ENCODE measurements around the gene CIAO2A. TPM values are rescaled to one million over a fixed set of nuclear protein-coding genes. Genes with fewer than 3 reads are reported as not detected.

Gene CIAO2A
- 100 to 1,000 TPM in 1 of 4 donors, 10 to 100 TPM in 3; 40.3 to 162 (median 55.5) TPM for total RNA-seq

DNA sequence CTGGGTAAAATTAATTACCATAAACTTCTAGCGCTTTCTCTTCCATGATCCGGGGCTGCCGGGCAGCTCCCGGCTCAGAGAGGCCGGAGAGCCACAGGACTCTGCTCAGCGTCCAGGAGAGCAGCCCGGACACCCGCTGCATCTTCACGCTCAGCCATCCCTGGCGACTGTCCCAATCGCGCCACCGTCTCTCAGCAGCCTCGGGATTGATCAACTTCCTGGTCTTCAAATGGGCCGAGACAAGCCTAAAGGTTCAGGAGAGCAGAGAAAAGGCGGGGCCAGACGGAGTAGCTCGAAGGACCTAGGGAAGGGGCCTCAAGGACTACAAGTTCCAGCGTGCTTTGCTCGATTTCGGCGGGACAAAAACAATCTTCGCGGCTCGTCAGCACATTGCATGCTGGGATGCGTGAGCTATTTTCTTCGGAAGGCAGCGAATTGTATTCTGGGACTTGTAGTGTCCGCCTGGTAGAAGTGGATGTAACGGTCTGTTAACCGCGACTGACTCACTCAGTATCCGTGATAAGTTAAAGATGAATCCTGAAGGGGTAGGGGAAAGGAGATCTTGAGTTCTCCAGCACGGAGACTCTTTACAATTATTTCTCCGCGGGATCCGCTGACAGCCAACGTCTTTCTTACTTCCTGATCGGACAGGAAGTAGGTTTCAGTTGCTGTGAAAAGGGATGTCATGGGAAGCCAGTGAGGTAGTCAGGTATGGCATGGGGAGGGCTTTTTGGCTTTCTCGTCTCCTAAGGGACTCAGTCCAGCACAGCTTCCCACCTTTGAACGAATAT lies at the start of gene CIAO2A:
TSS of gene CIAO2A (minus strand) at position 212 of the 791 bp plus-strand sequence. CDS start at position 142, 70 bp downstream.
- TF ChIP-seq, protein P1, sequence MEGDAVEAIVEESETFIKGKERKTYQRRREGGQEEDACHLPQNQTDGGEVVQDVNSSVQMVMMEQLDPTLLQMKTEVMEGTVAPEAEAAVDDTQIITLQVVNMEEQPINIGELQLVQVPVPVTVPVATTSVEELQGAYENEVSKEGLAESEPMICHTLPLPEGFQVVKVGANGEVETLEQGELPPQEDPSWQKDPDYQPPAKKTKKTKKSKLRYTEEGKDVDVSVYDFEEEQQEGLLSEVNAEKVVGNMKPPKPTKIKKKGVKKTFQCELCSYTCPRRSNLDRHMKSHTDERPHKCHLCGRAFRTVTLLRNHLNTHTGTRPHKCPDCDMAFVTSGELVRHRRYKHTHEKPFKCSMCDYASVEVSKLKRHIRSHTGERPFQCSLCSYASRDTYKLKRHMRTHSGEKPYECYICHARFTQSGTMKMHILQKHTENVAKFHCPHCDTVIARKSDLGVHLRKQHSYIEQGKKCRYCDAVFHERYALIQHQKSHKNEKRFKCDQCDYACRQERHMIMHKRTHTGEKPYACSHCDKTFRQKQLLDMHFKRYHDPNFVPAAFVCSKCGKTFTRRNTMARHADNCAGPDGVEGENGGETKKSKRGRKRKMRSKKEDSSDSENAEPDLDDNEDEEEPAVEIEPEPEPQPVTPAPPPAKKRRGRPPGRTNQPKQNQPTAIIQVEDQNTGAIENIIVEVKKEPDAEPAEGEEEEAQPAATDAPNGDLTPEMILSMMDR (IDR thresholded peaks at IDR 0.05; ENCODE audit: low read depth) = no peak

DNA sequence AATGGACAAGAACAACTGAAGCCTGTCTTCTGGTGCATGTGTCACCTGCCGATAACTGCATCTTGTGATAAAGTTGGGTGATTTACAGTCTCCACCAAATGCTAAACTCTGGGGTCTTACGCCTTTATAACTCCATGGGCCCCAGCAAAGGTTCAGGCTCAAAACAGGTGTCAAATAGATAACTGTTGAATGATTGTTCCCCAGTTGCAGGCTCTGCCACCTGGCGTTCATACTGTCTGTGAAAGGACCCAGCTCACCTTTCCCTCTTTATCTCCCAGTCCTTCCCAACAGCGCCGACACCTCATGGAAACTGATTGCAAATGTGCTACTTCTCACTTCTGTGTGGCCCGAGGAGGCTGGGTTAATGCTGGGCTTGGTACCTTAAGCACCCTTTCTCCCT lies 49.6 kb upstream of the CIAO2A start:
- TF ChIP-seq, protein P1 (IDR thresholded peaks at IDR 0.05; ENCODE audit: low read depth) = no peak

GRCh38 chr15:64141798-64142512 lies 48.3 kb upstream of the CIAO2A start:
- TF ChIP-seq, protein P1 (IDR thresholded peaks at IDR 0.05; ENCODE audit: low read depth) = no peak

DNA sequence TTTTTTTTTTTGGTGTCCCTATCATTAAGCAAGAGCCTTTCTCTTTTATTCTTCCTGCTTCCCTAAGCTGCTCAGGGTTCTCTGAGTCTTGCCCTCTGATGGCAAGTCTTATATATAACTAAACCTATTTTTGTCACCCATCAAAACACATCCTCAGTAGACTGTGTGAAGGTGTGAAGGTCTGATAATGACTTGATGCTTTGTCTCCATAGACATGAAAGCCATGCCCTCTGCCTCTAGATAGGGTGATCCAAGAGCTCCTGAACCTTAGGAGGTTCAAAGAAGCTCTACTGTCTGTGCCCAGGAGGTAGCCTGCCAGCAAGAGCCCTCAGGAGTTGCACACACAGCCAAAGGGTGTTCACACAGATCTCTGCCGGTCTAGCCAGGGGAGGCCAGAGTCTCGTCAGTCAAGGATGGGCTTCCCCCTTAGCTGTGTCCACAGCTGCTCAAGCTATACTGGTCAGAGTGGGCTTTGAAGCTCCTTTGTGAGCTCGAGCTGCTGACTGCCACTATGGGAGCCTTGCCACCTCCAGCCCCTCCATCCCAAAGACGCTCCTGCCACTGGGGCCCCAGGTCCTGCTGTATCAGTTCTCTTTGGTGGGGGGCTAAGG lies 44.8 kb upstream of the CIAO2A start:
- TF ChIP-seq, protein P1 (IDR thresholded peaks at IDR 0.05; ENCODE audit: low read depth) = no peak

DNA sequence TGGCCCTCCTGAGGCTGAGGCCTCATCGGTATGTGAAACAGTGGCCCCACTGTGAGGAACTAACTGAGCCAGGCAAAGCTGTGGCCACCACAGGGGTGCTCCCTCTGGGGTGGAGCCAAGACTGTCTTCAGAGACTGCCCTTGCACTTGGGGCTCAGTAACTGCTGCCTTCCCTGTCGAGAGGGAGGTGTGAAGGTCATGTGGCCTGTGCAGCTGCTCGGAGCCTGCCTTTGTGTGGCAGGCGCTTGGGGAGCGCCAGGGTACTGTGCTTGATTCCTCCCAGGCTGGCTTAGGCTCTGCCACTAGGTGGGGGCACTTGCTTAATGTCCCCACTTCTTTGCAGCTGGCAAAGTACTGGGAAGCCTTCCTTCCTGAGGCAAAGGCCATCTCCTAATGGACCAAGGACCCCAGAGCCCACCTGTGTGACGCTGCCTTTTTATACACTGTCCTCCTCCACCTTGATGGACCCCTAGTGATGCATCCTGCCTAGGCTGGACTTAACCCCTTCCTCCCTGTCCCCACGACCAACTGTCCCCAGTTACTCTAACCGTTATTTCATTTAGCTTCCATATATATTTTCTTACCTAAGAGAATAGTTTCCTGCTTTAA lies 43.7 kb upstream of the CIAO2A start:
- TF ChIP-seq, protein P1 (IDR thresholded peaks at IDR 0.05; ENCODE audit: low read depth) = no peak

DNA sequence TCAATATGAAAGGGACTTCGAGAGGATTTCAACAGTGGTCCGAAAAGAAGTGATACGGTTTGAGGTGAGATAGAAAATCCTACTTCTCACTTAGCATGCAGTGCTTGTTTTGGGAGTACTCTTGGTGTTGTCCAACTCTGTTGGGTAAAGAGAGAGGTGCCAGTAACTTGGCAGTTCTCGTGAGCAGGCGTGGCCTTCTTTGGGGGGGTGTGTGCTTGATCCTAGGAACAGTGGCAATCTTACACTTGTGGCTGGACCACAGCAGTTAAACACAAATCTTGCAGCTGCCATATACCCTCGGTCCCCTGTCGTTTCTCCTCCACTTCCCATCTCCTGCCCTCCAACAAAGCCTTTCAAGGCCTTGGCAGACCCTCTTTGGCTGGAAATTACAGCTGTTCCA lies 42.7 kb upstream of the CIAO2A start:
- TF ChIP-seq, protein P1 (IDR thresholded peaks at IDR 0.05; ENCODE audit: low read depth) = no peak

Measured in subcutaneous adipose tissue (tissue), 4 donors.